Lower leg skin (tissue), 4 donors: ENCODE data around the gene SPINK8. TPM values are rescaled to one million over a fixed set of nuclear protein-coding genes. Genes with fewer than 3 reads are reported as not detected.

Source experiments
- DNase-seq, 2 donors: peaks; one replicate each; pipeline ENCODE4 v3.0.0-alpha.2; 2019; ENCODE audit warnings: low spot score in 2 of 2
- H3K4me3 ChIP-seq: fragments of 200-600 bp; sonication (generic); 2 replicates; pipeline ENCODE4 v1.5.1; 2017; ENCODE audit warnings: mild to moderate bottlenecking, low read depth; ENCODE audit not compliant: poor library complexity, severe bottlenecking
- POLR2A ChIP-seq, 2 donors: fragments of 450-650 bp; IDR thresholded peaks; one replicate each; pipeline ENCODE4 v1.6.1; 2016 to 2017; ENCODE audit warnings: antibody characterized with exemption in 2 of 2, mild to moderate bottlenecking in 1 of 2, moderate library complexity in 1 of 2
- WGBS, 2 donors: methylation state at CpG; one replicate each; pipeline ENCODE4 v1.1.5; 2018; 5-methylcytosine and 5-hydroxymethylcytosine counted together
- intact Hi-C: fragments of 100-400 bp; cut with DNase I; formaldehyde crosslinking; loops from one replicate; pipeline ENCODE4 v1.15.0; 2023; ENCODE audit warnings: low total_unique reads
- total RNA-seq, 4 donors: library from RNA; depleted of rRNA; stranded (reverse); fragments of >200 nt; gene quantifications; one replicate each; pipeline ENCODE4 v1.1.0, GENCODE V29; 2016
- TF ChIP-seq, protein P1 (sequence below), 3 donors: fragments of 450-650 bp; IDR thresholded peaks; one replicate each; pipeline ENCODE4 v1.5.1; 2016; ENCODE audit warnings: antibody characterized with exemption in 3 of 3, mild to moderate bottlenecking in 3 of 3, moderate library complexity in 2 of 3

The SPINK8 gene
- total RNA-seq, 4 donors from 2014 or later, result not detected

GRCh38 chr3:48303021-48303420, 30.4 kb downstream of the SPINK8 start:
- intact Hi-C loops, result no loop called here
- TF ChIP-seq POLR2A (IDR thresholded peaks at IDR 0.05), result no peak
- TF ChIP-seq, protein P1, sequence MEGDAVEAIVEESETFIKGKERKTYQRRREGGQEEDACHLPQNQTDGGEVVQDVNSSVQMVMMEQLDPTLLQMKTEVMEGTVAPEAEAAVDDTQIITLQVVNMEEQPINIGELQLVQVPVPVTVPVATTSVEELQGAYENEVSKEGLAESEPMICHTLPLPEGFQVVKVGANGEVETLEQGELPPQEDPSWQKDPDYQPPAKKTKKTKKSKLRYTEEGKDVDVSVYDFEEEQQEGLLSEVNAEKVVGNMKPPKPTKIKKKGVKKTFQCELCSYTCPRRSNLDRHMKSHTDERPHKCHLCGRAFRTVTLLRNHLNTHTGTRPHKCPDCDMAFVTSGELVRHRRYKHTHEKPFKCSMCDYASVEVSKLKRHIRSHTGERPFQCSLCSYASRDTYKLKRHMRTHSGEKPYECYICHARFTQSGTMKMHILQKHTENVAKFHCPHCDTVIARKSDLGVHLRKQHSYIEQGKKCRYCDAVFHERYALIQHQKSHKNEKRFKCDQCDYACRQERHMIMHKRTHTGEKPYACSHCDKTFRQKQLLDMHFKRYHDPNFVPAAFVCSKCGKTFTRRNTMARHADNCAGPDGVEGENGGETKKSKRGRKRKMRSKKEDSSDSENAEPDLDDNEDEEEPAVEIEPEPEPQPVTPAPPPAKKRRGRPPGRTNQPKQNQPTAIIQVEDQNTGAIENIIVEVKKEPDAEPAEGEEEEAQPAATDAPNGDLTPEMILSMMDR (IDR thresholded peaks at IDR 0.05), result no peak
- no peak for DNase-seq
- H3K4me3 ChIP-seq, result no peak overlapping the region
- WGBS, 2 donors, result 98% methylated on average over 2 of the region's 2 CpGs

- WGBS, 2 donors, result 9 to 10% methylated on average over 10 of the region's 10 CpGs
- DNase-seq, result peak in 1 of 2 donors; percentile 26
- intact Hi-C loops, result no loop called here
- H3K4me3 ChIP-seq, result peak overlapping the region; percentile 88
- TF ChIP-seq, protein P1 (IDR thresholded peaks at IDR 0.05), result no peak
- TF ChIP-seq POLR2A (IDR thresholded peaks at IDR 0.05), result no peak
Observed at GRCh38 chr3:48301800-48302166, 31.7 kb downstream of the SPINK8 start.

- WGBS, 2 donors, result 0% methylated on average over 47 to 61 of the region's 70 CpGs
- peak within 1 kb of the TSS; percentile 88 for H3K4me3 ChIP-seq
- peak; percentile 87 to 98 for DNase-seq
- TF ChIP-seq, protein P1 (IDR thresholded peaks at IDR 0.05), result no peak
- TF ChIP-seq POLR2A (IDR thresholded peaks at IDR 0.05), result no peak
- intact Hi-C loops, result no loop called here
Observed at GRCh38 chr3:48301020-48301799, 32.3 kb downstream of the SPINK8 start, which contains the start of gene NME6. NME6 (minus strand) TSS chr3:48301367.

DNA sequence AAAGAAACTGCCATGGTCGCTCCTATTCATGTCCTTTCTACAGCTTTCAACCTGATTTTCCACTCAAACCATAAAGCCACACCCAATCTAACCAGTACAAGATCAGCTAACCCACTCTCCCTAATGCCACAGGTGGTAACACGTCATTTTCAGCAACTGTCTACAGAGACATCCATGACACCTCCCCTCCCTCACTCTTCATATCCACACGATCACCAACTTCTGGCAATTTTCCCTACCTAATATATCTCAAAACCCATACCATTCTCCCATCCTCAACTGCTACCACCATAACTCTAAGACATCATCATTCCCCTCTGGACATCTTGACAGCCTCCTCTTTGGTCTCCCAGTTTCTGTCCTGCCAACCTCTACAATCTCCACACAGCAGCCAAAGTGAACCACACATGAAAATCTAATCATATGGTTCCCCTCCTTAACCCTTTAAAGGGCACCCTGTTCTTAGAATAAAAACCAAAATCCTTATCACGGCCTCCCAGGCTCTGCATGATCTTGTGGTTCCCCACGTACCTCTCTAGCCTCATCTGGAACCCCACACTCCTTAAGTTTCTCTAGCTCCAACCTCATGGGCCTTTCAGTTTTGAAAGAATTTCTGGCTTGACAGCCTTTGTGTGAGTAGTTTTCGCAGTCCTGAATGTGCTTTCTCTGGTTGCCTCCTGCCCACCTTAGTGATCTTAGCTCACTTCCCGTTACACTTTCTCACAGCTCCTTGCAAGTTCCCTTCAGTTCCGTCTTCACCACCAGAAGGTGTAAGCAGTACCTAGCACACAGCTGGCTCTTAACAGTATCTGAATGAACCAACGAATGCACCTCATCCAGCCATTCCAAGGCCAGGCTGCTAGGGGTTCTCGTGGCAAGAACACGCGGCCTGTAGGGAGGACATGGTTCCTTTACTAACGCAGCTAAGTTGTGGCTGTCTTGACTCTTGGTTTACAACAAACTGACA, 33.4 kb downstream of the SPINK8 start:
- WGBS, 2 donors, result 80 to 87% methylated on average over 13 of the region's 13 CpGs
- DNase-seq, result no peak
- H3K4me3 ChIP-seq, result peak overlapping the region; percentile 88
- no peak for TF ChIP-seq POLR2A (IDR thresholded peaks at IDR 0.05)
- TF ChIP-seq, protein P1 (IDR thresholded peaks at IDR 0.05), result no peak
- intact Hi-C loops, result no loop called here

GRCh38 chr3:48297111-48297810, 36.2 kb downstream of the SPINK8 start:
- no peak for DNase-seq
- intact Hi-C loops, result no loop called here
- 91 to 98% methylated on average over 5 of the region's 5 CpGs for WGBS, 2 donors

More at GRCh38 chr3:48297111-48297810, 36.2 kb downstream of the SPINK8 start:
- no peak for TF ChIP-seq POLR2A (IDR thresholded peaks at IDR 0.05)
- TF ChIP-seq, protein P1 (IDR thresholded peaks at IDR 0.05), result no peak
- H3K4me3 ChIP-seq, result no peak overlapping the region
